Gastrocnemius medialis (tissue), 4 donors: Measurements from ENCODE around the gene NCOA7.

ENCODE experiments used
- POLR2A ChIP-seq, 2 donors: fragments of 450-650 bp; IDR thresholded peaks; one replicate each; pipeline ENCODE4 v1.6.1; 2017; ENCODE audit warnings: antibody characterized with exemption in 2 of 2, mild to moderate bottlenecking in 2 of 2, moderate library complexity in 2 of 2
- TF ChIP-seq, protein P1 (sequence below), 5 experiments: fragments of 450-650 bp in 3 of 5; fragments of 200-600 bp in 2 of 5; sonication (generic) in 2 of 5; IDR thresholded peaks in 4 of 5; conservative IDR thresholded peaks in 1 of 5; 1 replicate in 4 of 5; 2 replicates in 1 of 5; pipeline ENCODE4 v1.5.1; 2016 to 2019; ENCODE audit warnings: antibody characterized with exemption in 5 of 5, mild to moderate bottlenecking in 3 of 5, moderate library complexity in 3 of 5

GRCh38 chr6:125853756-125854155 is 63.0 kb downstream of the NCOA7 start:
- TF ChIP-seq, protein P1, sequence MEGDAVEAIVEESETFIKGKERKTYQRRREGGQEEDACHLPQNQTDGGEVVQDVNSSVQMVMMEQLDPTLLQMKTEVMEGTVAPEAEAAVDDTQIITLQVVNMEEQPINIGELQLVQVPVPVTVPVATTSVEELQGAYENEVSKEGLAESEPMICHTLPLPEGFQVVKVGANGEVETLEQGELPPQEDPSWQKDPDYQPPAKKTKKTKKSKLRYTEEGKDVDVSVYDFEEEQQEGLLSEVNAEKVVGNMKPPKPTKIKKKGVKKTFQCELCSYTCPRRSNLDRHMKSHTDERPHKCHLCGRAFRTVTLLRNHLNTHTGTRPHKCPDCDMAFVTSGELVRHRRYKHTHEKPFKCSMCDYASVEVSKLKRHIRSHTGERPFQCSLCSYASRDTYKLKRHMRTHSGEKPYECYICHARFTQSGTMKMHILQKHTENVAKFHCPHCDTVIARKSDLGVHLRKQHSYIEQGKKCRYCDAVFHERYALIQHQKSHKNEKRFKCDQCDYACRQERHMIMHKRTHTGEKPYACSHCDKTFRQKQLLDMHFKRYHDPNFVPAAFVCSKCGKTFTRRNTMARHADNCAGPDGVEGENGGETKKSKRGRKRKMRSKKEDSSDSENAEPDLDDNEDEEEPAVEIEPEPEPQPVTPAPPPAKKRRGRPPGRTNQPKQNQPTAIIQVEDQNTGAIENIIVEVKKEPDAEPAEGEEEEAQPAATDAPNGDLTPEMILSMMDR (IDR thresholded peaks at IDR 0.05 in 4 of 5, conservative IDR thresholded peaks at IDR 0.05 in 1 of 5), result no peak
- no peak for TF ChIP-seq POLR2A (IDR thresholded peaks at IDR 0.05)
